WI38 (cell line): ENCODE measurements around the gene GPR107.

Experiments used
- H3K4me3 ChIP-seq: 2 replicates; pipeline ENCODE4 v1.5.1; 2011; ENCODE audit warnings: low read depth, mild to moderate bottlenecking, control low read depth, low read length
- CTCF ChIP-seq: IDR thresholded peaks from 2 replicates; pipeline ENCODE4 v1.5.1; 2012; ENCODE audit warnings: low read depth, mild to moderate bottlenecking, control low read depth, low read length

GPR107 gene

GRCh38 chr9:130143958-130144366 is 90.3 kb downstream of the GPR107 start:
- H3K4me3 ChIP-seq, result no peak overlapping the region
- no peak for TF ChIP-seq CTCF

- no peak overlapping the region for H3K4me3 ChIP-seq
- no peak for TF ChIP-seq CTCF
These were observed 91.0 kb downstream of the GPR107 start for GRCh38 chr9:130144703-130145102.

GRCh38 chr9:130145658-130146057 is 92.0 kb downstream of the GPR107 start:
- no peak overlapping the region for H3K4me3 ChIP-seq
- TF ChIP-seq CTCF, result no peak

- TF ChIP-seq CTCF, result no peak
- H3K4me3 ChIP-seq, result no peak overlapping the region
These were observed 93.5 kb downstream of the GPR107 start for GRCh38 chr9:130147198-130147597.

GRCh38 chr9:130147910-130148309 is 94.2 kb downstream of the GPR107 start:
- H3K4me3 ChIP-seq, result no peak overlapping the region

GRCh38 chr9:130149031-130149430 is 95.3 kb downstream of the GPR107 start:
- TF ChIP-seq CTCF, result no peak
- no peak overlapping the region for H3K4me3 ChIP-seq

More at GRCh38 chr9:130147910-130148309, 94.2 kb downstream of the GPR107 start:
- no peak for TF ChIP-seq CTCF

- H3K4me3 ChIP-seq, result no peak overlapping the region
- no peak for TF ChIP-seq CTCF
These were observed 96.1 kb downstream of the GPR107 start for GRCh38 chr9:130149654-130150286.
